GM23338 (cell line): ENCODE measurements around the gene HOTAIR. TPM values are rescaled to one million over a fixed set of nuclear protein-coding genes. Genes with fewer than 3 reads are reported as not detected.

ENCODE experiments used
- ATAC-seq: fragments of 200-7000 bp; cut with Tn5 transposase; 3 replicates; pipeline ENCODE4 v1.9.1; 2020
- DNase-seq: peaks from one replicate; pipeline ENCODE4 v3.0.0-alpha.2; 2015; ENCODE audit warnings: low spot score
- H2AFZ ChIP-seq: fragments of 200-600 bp; sonication (generic); 2 replicates; pipeline ENCODE4 v1.8.0; 2016; ENCODE audit warnings: antibody characterized with exemption, mild to moderate bottlenecking, moderate library complexity
- H3F3A ChIP-seq: fragments of 200-600 bp; sonication (generic); replicated peaks from 2 replicates; pipeline ENCODE4 v1.8.0; 2017; ENCODE audit warnings: antibody characterized with exemption, mixed run types, low read depth
- H3K27ac ChIP-seq: fragments of 200-600 bp; sonication (generic); 2 replicates; pipeline ENCODE4 v1.6.1; 2016; ENCODE audit warnings: low read depth
- H3K27me3 ChIP-seq: fragments of 200-600 bp; sonication (generic); 2 replicates; pipeline ENCODE4 v1.8.0; 2016; ENCODE audit warnings: mild to moderate bottlenecking, mixed run types, moderate library complexity; ENCODE audit not compliant: insufficient read depth
- H3K36me3 ChIP-seq: fragments of 200-600 bp; sonication (generic); 2 replicates; pipeline ENCODE4 v1.8.0; 2016; ENCODE audit warnings: mild to moderate bottlenecking; ENCODE audit not compliant: insufficient read depth
- H3K4me1 ChIP-seq: fragments of 200-600 bp; sonication (generic); 2 replicates; pipeline ENCODE4 v1.8.0; 2016; ENCODE audit warnings: mild to moderate bottlenecking, moderate library complexity; ENCODE audit not compliant: insufficient read depth
- H3K4me2 ChIP-seq: fragments of 200-600 bp; sonication (generic); 2 replicates; pipeline ENCODE4 v1.7.1; 2017; ENCODE audit warnings: mixed run types
- H3K4me3 ChIP-seq: fragments of 200-600 bp; sonication (generic); 2 replicates; pipeline ENCODE4 v1.6.1; 2016; ENCODE audit warnings: mixed run types
- H3K79me2 ChIP-seq: fragments of 200-600 bp; sonication (generic); replicated peaks from 2 replicates; pipeline ENCODE4 v1.8.0; 2017; ENCODE audit warnings: mild to moderate bottlenecking; ENCODE audit not compliant: insufficient read depth
- H3K9me2 ChIP-seq: fragments of 200-600 bp; sonication (generic); 2 replicates; pipeline ENCODE4 v1.8.0; 2017; ENCODE audit not compliant: insufficient read depth
- H4K20me1 ChIP-seq: fragments of 200-600 bp; sonication (generic); replicated peaks from 2 replicates; pipeline ENCODE4 v1.8.0; 2017; ENCODE audit warnings: mild to moderate bottlenecking; ENCODE audit not compliant: insufficient read depth
- H3K27ac Mint-ChIP-seq: 2 replicates; pipeline ENCODE4 v1.8.0; 2020; ENCODE audit warnings: inconsistent platforms, mild to moderate bottlenecking, moderate library complexity, mixed read lengths
- H3K27me3 Mint-ChIP-seq: 3 replicates; pipeline ENCODE4 v1.8.0; 2022; ENCODE audit warnings: low read depth, mild to moderate bottlenecking, moderate library complexity, mixed read lengths, inconsistent platforms; ENCODE audit not compliant: insufficient read depth, poor library complexity
- H3K36me3 Mint-ChIP-seq: 3 replicates; pipeline ENCODE4 v1.8.0; 2021; ENCODE audit warnings: low read depth, mild to moderate bottlenecking, inconsistent platforms, moderate library complexity, mixed read lengths
- H3K4me1 Mint-ChIP-seq: 3 replicates; pipeline ENCODE4 v1.8.0; 2020; ENCODE audit warnings: mild to moderate bottlenecking, inconsistent platforms, mixed read lengths
- H3K4me3 Mint-ChIP-seq: 3 replicates; pipeline ENCODE4 v1.8.0; 2021; ENCODE audit warnings: moderate library complexity, mild to moderate bottlenecking, inconsistent platforms, mixed read lengths
- H3K9me3 Mint-ChIP-seq: 3 replicates; pipeline ENCODE4 v1.8.0; 2020; ENCODE audit warnings: moderate library complexity, mild to moderate bottlenecking, inconsistent platforms, mixed read lengths
- CREB1 ChIP-seq: fragments of 250-450 bp; sonication (Bioruptor Pico); IDR thresholded peaks from 2 replicates; pipeline ENCODE4 v1.5.0; 2020; ENCODE audit warnings: low read depth, mild to moderate bottlenecking, moderate library complexity
- EZH2 ChIP-seq: fragments of 200-600 bp; sonication (generic); IDR thresholded peaks from one replicate; pipeline ENCODE4 v1.8.0; 2017; ENCODE audit warnings: antibody characterized with exemption, mild to moderate bottlenecking, low read depth; ENCODE audit not compliant: unreplicated experiment
- EZH2phosphoT487 ChIP-seq: fragments of 200-600 bp; sonication (generic); IDR thresholded peaks from one replicate; pipeline ENCODE4 v1.8.1; 2018; ENCODE audit warnings: antibody characterized with exemption; ENCODE audit not compliant: unreplicated experiment
- JUNB ChIP-seq: IDR thresholded peaks from one replicate; pipeline ENCODE4 v1.6.1; 2016; ENCODE audit warnings: antibody characterized with exemption; ENCODE audit not compliant: unreplicated experiment
- NANOG ChIP-seq: IDR thresholded peaks from 2 replicates; pipeline ENCODE4 v1.6.1; 2016; ENCODE audit warnings: antibody characterized with exemption, borderline replicate concordance
- POLR2AphosphoS5 ChIP-seq: IDR thresholded peaks from 2 replicates; pipeline ENCODE4 v1.6.1; 2016; ENCODE audit warnings: antibody characterized with exemption, low read depth
- ZNF114 ChIP-seq: fragments of 250-450 bp; sonication (Bioruptor Pico); IDR thresholded peaks from 2 replicates; pipeline ENCODE4 v1.5.0; 2020; ENCODE audit warnings: mild to moderate bottlenecking, moderate library complexity
- ZNF331 ChIP-seq: fragments of 250-450 bp; sonication (Bioruptor Pico); IDR thresholded peaks from 2 replicates; pipeline ENCODE4 v1.5.0; 2020; ENCODE audit warnings: low read depth, mild to moderate bottlenecking, moderate library complexity
- polyA plus RNA-seq: library from polyadenylated mRNA; unstranded; fragments of >200 nt; fragmentation: Nextera tagmentation; extraction: Ambion mirVana; gene quantifications from 2 replicates; pipeline ENCODE4 v1.2.1, GENCODE V29; 2016
- total RNA-seq: library from RNA; depleted of rRNA; stranded (reverse); fragments of >200 nt; shearing (Covaris generic); gene quantifications from 2 replicates; pipeline ENCODE4 v1.2.3, GENCODE V29; 2014
- TF ChIP-seq, protein P1 (sequence below), 2 experiments: fragments of 200-600 bp in 1 of 2; sonication (generic) in 1 of 2; conservative IDR thresholded peaks; 2 replicates each; pipeline versions ENCODE4 v1.5.1 to v1.6.1; 2016 to 2017; ENCODE audit warnings: antibody characterized with exemption in 2 of 2, low read depth in 2 of 2, mild to moderate bottlenecking in 2 of 2, moderate library complexity in 1 of 2
- TF ChIP-seq, protein P2 (sequence below): IDR thresholded peaks from one replicate; pipeline ENCODE4 v1.6.1; 2018; ENCODE audit warnings: antibody characterized with exemption; ENCODE audit not compliant: unreplicated experiment

HOTAIR gene
- total and polyA plus RNA-seq, 2 experiments from 2014 or later: not detected

DNA sequence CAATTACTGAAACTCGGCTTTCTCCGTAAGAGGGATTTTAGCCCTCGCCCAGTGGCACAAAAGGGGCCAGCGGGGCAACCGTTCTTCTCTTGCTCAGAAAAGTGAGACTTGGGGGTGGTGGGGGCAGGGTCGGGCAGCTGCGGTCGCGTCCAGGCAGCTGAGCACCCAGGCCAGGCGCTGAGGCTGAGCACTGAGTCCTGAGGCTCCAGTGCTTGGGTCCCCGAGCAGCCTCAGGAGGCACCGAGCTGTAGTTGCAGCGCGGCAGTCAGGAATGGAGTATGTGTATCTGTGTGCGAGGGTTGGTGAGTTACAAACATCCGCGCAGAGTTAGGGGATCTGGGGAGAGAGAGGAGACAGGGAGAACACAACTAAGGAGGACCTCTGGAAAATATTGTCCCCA lies 49.4 kb upstream of the HOTAIR start (continued):
- TF ChIP-seq ZNF331 (CRISPR knock-in tag) (no peak), POLR2AphosphoS5 (no peak), JUNB (no peak), ZNF114 (CRISPR knock-in tag) (no peak), NANOG (no peak), EZH2 (peak; percentile 86), EZH2phosphoT487 (peak; percentile 79)
- TF ChIP-seq, protein P1, sequence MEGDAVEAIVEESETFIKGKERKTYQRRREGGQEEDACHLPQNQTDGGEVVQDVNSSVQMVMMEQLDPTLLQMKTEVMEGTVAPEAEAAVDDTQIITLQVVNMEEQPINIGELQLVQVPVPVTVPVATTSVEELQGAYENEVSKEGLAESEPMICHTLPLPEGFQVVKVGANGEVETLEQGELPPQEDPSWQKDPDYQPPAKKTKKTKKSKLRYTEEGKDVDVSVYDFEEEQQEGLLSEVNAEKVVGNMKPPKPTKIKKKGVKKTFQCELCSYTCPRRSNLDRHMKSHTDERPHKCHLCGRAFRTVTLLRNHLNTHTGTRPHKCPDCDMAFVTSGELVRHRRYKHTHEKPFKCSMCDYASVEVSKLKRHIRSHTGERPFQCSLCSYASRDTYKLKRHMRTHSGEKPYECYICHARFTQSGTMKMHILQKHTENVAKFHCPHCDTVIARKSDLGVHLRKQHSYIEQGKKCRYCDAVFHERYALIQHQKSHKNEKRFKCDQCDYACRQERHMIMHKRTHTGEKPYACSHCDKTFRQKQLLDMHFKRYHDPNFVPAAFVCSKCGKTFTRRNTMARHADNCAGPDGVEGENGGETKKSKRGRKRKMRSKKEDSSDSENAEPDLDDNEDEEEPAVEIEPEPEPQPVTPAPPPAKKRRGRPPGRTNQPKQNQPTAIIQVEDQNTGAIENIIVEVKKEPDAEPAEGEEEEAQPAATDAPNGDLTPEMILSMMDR (conservative IDR thresholded peaks at IDR 0.05; ENCODE audit: low read depth in 2 of 2): no peak

DNA sequence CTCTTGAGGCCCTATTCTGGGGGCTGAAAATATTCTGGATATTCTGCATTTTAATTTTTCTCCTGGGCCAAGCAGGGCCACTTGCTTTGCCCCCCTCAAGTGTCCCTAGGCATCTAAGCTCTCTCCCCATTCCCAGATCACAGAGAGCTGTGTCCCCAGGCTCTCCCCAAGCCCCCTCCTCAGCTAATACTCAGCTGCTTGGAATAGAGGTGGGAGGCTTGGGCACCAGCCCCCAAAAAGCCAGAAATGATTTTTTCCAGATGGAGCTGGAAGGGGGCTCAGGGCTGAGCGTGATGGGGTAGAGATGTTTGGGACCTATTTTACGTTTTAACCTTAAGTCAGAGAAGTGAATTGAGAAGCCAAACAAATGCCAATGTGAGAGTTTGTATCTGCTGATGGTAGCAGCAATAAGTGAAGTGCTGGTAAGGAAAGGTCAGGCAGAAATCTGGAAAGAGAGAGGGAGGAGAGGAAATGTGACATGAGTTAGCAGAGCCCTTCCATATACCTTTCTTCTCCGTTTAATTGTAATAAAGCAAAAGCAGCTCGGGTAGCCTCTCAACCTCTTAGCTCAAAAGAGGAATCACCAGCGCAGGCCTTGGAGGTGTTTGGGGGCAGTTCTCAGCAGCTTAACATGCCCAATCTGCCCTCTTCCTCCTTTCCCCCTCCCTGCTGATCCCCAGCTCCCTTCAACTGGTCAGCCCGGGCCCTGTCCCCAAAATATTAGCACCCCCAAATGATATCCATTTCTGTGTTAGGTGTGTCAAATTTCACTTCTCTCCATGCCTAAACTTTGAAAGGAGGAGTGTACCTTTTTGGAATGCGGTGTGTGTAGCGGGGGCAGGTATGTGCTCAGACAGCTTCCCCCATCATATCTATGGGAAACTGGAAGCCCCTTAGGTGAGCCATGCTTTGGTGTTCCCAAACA lies 48.5 kb upstream of the HOTAIR start:
- no peak for ATAC-seq
- Histone ChIP-seq H3K79me2 (no peaks in the 10 kb centered on the region), H4K20me1 (peaks cover 57% of the 10 kb centered on the region), H3K36me3 (no peaks in the 10 kb centered on the region; the same call in 1 of the 2 replicates), H3F3A (peaks cover 40% of the 10 kb centered on the region; the same call in 1 of the 2 replicates), H3K27me3 (peaks cover 100% of the 10 kb centered on the region), H3K4me3 (0 out of 2 replicates have a peak overlapping the region, but pooled peaks have one; percentile 26), H2AFZ (no peak overlapping the region), H3K4me2 (no peak overlapping the region), H3K9me2 (no peaks in the 10 kb centered on the region), H3K27ac (no peak overlapping the region), H3K4me1 (peaks cover 42% of the 10 kb centered on the region)
- Mint-ChIP-seq H3K4me1 (peaks cover 22% of the 10 kb centered on the region), H3K4me3 (no peak overlapping the region), H3K9me3 (peaks cover 3% of the 10 kb centered on the region; the same call in 2 of the 3 replicates), H3K36me3 (no peaks in the 10 kb centered on the region; the same call in 2 of the 3 replicates), H3K27ac (no peak overlapping the region), H3K27me3 (peaks cover 98% of the 10 kb centered on the region)
- DNase-seq: no peak
- TF ChIP-seq EZH2phosphoT487 (no peak), EZH2 (peak; percentile 37)

DNA sequence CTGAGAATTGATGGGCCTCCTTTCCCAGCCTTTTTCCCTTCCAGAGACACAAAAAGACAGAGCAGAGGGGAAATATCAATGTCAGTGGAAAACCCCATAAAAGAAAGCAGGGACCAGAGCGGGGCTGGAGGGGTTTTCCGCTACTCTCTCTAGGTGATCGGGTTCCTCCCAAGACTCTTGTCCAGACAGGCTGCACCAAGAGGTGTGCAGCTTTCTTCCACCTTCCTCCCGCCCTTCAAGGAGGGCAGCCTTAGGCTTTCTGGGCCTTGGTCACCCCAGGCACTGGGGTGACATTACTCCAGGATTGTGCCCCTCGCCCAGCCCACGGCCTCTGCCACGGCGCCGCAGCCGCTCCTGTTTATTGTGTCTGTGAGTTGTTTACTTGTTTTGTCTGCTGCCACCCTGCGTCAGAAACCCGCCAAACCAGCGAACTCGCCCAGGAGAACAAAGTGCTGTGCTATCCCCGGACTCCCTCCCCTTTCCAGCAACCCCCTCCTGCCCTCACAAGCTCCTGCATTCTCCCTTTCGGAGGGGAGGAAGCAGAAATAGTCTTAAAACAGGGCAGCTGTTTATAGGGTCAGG lies 46.8 kb upstream of the HOTAIR start:
- Mint-ChIP-seq H3K9me3 (peaks cover 3% of the 10 kb centered on the region; the same call in 2 of the 3 replicates), H3K4me3 (no peak overlapping the region), H3K36me3 (no peaks in the 10 kb centered on the region; the same call in 2 of the 3 replicates), H3K27me3 (peaks cover 98% of the 10 kb centered on the region), H3K4me1 (peaks cover 28% of the 10 kb centered on the region), H3K27ac (no peak overlapping the region)
- DNase-seq: peak; percentile 86
- peak; percentile 5; the same call in 2 of the 3 replicates for ATAC-seq
- no peaks in the 10 kb centered on the region for H3K9me2 ChIP-seq
- H3F3A ChIP-seq: peaks cover 33% of the 10 kb centered on the region; the same call in 1 of the 2 replicates
- no peaks in the 10 kb centered on the region for H3K79me2 ChIP-seq
- no peaks in the 10 kb centered on the region; the same call in 1 of the 2 replicates for H3K36me3 ChIP-seq
- no peak overlapping the region for H2AFZ ChIP-seq
- H3K4me2 ChIP-seq: peak overlapping the region; percentile 52; the same call in 1 of the 2 replicates
- no peak overlapping the region for H3K27ac ChIP-seq
- peaks cover 48% of the 10 kb centered on the region for H4K20me1 ChIP-seq
- H3K4me3 ChIP-seq: no peak overlapping the region
- peaks cover 100% of the 10 kb centered on the region for H3K27me3 ChIP-seq
- peaks cover 50% of the 10 kb centered on the region for H3K4me1 ChIP-seq
- TF ChIP-seq, protein P2, sequence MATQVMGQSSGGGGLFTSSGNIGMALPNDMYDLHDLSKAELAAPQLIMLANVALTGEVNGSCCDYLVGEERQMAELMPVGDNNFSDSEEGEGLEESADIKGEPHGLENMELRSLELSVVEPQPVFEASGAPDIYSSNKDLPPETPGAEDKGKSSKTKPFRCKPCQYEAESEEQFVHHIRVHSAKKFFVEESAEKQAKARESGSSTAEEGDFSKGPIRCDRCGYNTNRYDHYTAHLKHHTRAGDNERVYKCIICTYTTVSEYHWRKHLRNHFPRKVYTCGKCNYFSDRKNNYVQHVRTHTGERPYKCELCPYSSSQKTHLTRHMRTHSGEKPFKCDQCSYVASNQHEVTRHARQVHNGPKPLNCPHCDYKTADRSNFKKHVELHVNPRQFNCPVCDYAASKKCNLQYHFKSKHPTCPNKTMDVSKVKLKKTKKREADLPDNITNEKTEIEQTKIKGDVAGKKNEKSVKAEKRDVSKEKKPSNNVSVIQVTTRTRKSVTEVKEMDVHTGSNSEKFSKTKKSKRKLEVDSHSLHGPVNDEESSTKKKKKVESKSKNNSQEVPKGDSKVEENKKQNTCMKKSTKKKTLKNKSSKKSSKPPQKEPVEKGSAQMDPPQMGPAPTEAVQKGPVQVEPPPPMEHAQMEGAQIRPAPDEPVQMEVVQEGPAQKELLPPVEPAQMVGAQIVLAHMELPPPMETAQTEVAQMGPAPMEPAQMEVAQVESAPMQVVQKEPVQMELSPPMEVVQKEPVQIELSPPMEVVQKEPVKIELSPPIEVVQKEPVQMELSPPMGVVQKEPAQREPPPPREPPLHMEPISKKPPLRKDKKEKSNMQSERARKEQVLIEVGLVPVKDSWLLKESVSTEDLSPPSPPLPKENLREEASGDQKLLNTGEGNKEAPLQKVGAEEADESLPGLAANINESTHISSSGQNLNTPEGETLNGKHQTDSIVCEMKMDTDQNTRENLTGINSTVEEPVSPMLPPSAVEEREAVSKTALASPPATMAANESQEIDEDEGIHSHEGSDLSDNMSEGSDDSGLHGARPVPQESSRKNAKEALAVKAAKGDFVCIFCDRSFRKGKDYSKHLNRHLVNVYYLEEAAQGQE: no peak
- no peak for TF ChIP-seq CREB1
